B cell (primary cell): Measurements from ENCODE around the gene AUTS2. TPM values are rescaled to one million over a fixed set of nuclear protein-coding genes. Genes with fewer than 3 reads are reported as not detected.

ENCODE experiments used
- ATAC-seq: fragments of 200-7000 bp; cut with Tn5 transposase; one replicate; pipeline ENCODE4 v1.10.0; 2021; ENCODE audit warnings: low read depth, mild to moderate bottlenecking, moderate number of reproducible peaks, moderate library complexity
- CTCF ChIA-PET: fragments of 350-600 bp; sonication (Branson Sonifier 250); formaldehyde crosslinking; loops from one replicate; lab custom pipeline; 2021; ENCODE audit warnings: antibody characterized with exemption, inconsistent platforms; lab: Charles Lee
- POLR2A ChIA-PET: fragments of 350-600 bp; sonication (Branson Sonifier 250); formaldehyde crosslinking; loops from one replicate; lab custom pipeline; 2021; ENCODE audit warnings: antibody characterized with exemption; lab: Charles Lee
- DNase-seq: peaks from one replicate; pipeline ENCODE4 v3.0.0; 2013
- H2AFZ ChIP-seq: 2 replicates; pipeline ENCODE4 v1.6.1; 2012; ENCODE audit warnings: mild to moderate bottlenecking, low read depth, low read length; ENCODE audit not compliant: insufficient read depth, poor library complexity, severe bottlenecking
- H3K27ac ChIP-seq, 2 donors: 1 replicate in 1 of 2; 2 replicates in 1 of 2; pipeline ENCODE4 v1.5.1; 2012 to 2013; ENCODE audit warnings: low read length in 2 of 2, mild to moderate bottlenecking in 2 of 2, moderate library complexity in 1 of 2
- H3K27me3 ChIP-seq, 4 experiments: fragments of 200-600 bp in 1 of 4; sonication (generic) in 1 of 4; replicated peaks in 1 of 4; 1 replicate in 2 of 4; 2 replicates in 2 of 4; pipeline versions ENCODE4 v1.6.1 to v1.7.0; 2013 to 2016; ENCODE audit warnings: low read length in 3 of 4, mild to moderate bottlenecking in 2 of 4, mixed read lengths in 1 of 4, moderate library complexity in 1 of 4; ENCODE audit not compliant: insufficient read depth in 4 of 4, control insufficient read depth in 3 of 4; ENCODE audit errors: control extremely low read depth in 1 of 4
- H3K36me3 ChIP-seq, 2 experiments: replicated peaks in 1 of 2; 1 replicate in 1 of 2; 2 replicates in 1 of 2; pipeline versions ENCODE4 v1.6.1 to v1.7.1; 2013; ENCODE audit warnings: low read length in 1 of 2; ENCODE audit not compliant: insufficient read depth in 2 of 2, control insufficient read depth in 1 of 2; ENCODE audit errors: control extremely low read depth in 1 of 2, extremely low read depth in 1 of 2
- H3K4me1 ChIP-seq, 2 donors: fragments of 200-600 bp in 1 of 2; sonication (generic) in 1 of 2; 1 replicate in 1 of 2; 2 replicates in 1 of 2; pipeline versions ENCODE4 v1.5.1 to v1.6.1; 2013 to 2017; ENCODE audit warnings: low read length in 2 of 2; ENCODE audit not compliant: control insufficient read depth in 2 of 2, insufficient read depth in 2 of 2
- H3K4me2 ChIP-seq: replicated peaks from 2 replicates; pipeline ENCODE3; 2012; ENCODE audit warnings: mild to moderate bottlenecking, low read depth, low read length; ENCODE audit not compliant: poor library complexity, severe bottlenecking
- H3K4me3 ChIP-seq, 5 experiments: fragments of 200-600 bp in 1 of 5; sonication (generic) in 1 of 5; 1 replicate in 3 of 5; 2 replicates in 2 of 5; pipeline versions ENCODE4 v1.5.1 to v1.7.0; 2011 to 2016; ENCODE audit warnings: low read length in 4 of 5, mild to moderate bottlenecking in 4 of 5, low read depth in 2 of 5, control low read depth in 1 of 5, moderate library complexity in 1 of 5; ENCODE audit not compliant: insufficient read depth in 1 of 5; ENCODE audit errors: control extremely low read depth in 1 of 5, extremely low read depth in 1 of 5
- H3K79me2 ChIP-seq: fragments of 200-600 bp; sonication (generic); one replicate; pipeline ENCODE4 v1.6.0; 2016; ENCODE audit warnings: low read length; ENCODE audit not compliant: control insufficient read depth, insufficient read depth
- H3K9ac ChIP-seq: fragments of 200-600 bp; sonication (generic); 2 replicates; pipeline ENCODE4 v1.6.1; 2017; ENCODE audit warnings: mild to moderate bottlenecking, low read length, moderate library complexity
- H3K9me3 ChIP-seq, 3 donors: one replicate each; pipeline versions ENCODE4 v1.6.1 to v1.7.1; 2013; ENCODE audit warnings: low read length in 2 of 3; ENCODE audit not compliant: control insufficient read depth in 2 of 3, insufficient read depth in 1 of 3; ENCODE audit errors: control extremely low read depth in 1 of 3
- H4K20me1 ChIP-seq: 2 replicates; pipeline ENCODE4 v1.6.0; 2012; ENCODE audit warnings: mild to moderate bottlenecking, low read length; ENCODE audit not compliant: insufficient read depth, control insufficient read depth, poor library complexity, severe bottlenecking
- H3K27ac Mint-ChIP-seq: one replicate; pipeline ENCODE4 v1.8.0; 2021; ENCODE audit warnings: mixed read lengths
- H3K27me3 Mint-ChIP-seq: one replicate; pipeline ENCODE4 v1.8.0; 2021; ENCODE audit warnings: mixed read lengths
- H3K4me1 Mint-ChIP-seq: one replicate; pipeline ENCODE4 v1.8.0; 2021; ENCODE audit warnings: mixed read lengths
- H3K4me3 Mint-ChIP-seq: one replicate; pipeline ENCODE4 v1.8.0; 2021; ENCODE audit warnings: mixed read lengths
- H3K9me3 Mint-ChIP-seq: one replicate; pipeline ENCODE4 v1.8.0; 2022; ENCODE audit warnings: mixed read lengths; ENCODE audit not compliant: insufficient read depth
- CTCF ChIP-seq: fragments of 200-600 bp; IDR thresholded peaks from one replicate; pipeline ENCODE4 v1.8.0; 2022; ENCODE audit warnings: antibody characterized with exemption, mild to moderate bottlenecking
- EZH2 ChIP-seq: IDR thresholded peaks from 2 replicates; pipeline ENCODE4 v1.6.1; 2012; ENCODE audit warnings: borderline replicate concordance, low read depth, mild to moderate bottlenecking, moderate library complexity, low read length; ENCODE audit not compliant: insufficient read depth, poor library complexity, severe bottlenecking
- WGBS: methylation state at CpG from one replicate; pipeline ENCODE4 v1.1.5; 2013; ENCODE audit warnings: missing lambda C conversion rate; ENCODE audit not compliant: insufficient coverage; 5-methylcytosine and 5-hydroxymethylcytosine counted together
- intact Hi-C: fragments of 100-400 bp; cut with micrococcal nuclease; formaldehyde crosslinking; loops from one replicate; pipeline ENCODE4 v1.10.0; 2022
- polyA plus RNA-seq: library from polyadenylated mRNA; depleted of rRNA; stranded (reverse); fragments of >200 nt; gene quantifications from 2 replicates; pipeline ENCODE4 v1.2.3, GENCODE V29; 2012
- total RNA-seq, 2 donors: library from RNA; stranded (reverse); fragments of 120-200 nt in 1 of 2; gene quantifications; 1 replicate in 1 of 2; 2 replicates in 1 of 2; pipeline versions ENCODE4 v1.2.3 to v1.2.4, GENCODE V29; 2013 to 2022

The AUTS2 gene
- total and polyA plus RNA-seq, 2 donors (not counting 1 experiment from before 2014, with no cell fraction given), result 22.3 to 35.0 TPM

- DNase-seq (no peak), ATAC-seq (no peak)
- ChIA-PET POLR2A (no interaction called here), CTCF (no interaction called here)
- H3K9me3 ChIP-seq, result no peaks in the 10 kb centered on the region
- H3K9ac ChIP-seq, result no peak overlapping the region
- no peaks in the 10 kb centered on the region for H4K20me1 ChIP-seq
- H3K79me2 ChIP-seq, result no peaks in the 10 kb centered on the region
- Mint-ChIP-seq H3K27ac (no peak overlapping the region), H3K4me1 (peaks cover 2% of the 10 kb centered on the region), H3K4me3 (no peak overlapping the region), H3K9me3 (no peaks in the 10 kb centered on the region), H3K27me3 (no peaks in the 10 kb centered on the region)
- H3K4me3 ChIP-seq, result no peak overlapping the region
- H2AFZ ChIP-seq, result no peak overlapping the region
- no peaks in the 10 kb centered on the region for H3K4me1 ChIP-seq
- WGBS, result 92% methylated on average over 3 of the region's 5 CpGs
- no peaks in the 10 kb centered on the region for H3K27me3 ChIP-seq
- H3K36me3 ChIP-seq, result peaks cover 0 to 2% of the 10 kb centered on the region in 2 experiments
- intact Hi-C loops, result no loop called here
- no peak overlapping the region for H3K27ac ChIP-seq
- TF ChIP-seq EZH2, result no peak
- TF ChIP-seq CTCF, result no peak
- H3K4me2 ChIP-seq, result no peak overlapping the region
These were observed 976.1 kb downstream of the AUTS2 start for GRCh38 chr7:70574314-70574834.

GRCh38 chr7:70574970-70575799, 976.9 kb downstream of the AUTS2 start:
- WGBS, result 98% methylated on average over 6 of the region's 11 CpGs
- intact Hi-C loops, result no loop called here
- no peak overlapping the region for H3K4me2 ChIP-seq
- POLR2A ChIA-PET, result no interaction called here
- H3K27ac ChIP-seq, result no peak overlapping the region
- no peak overlapping the region for H3K4me3 ChIP-seq
- H3K9ac ChIP-seq, result no peak overlapping the region
- ATAC-seq (no peak), DNase-seq (no peak)
- H3K9me3 ChIP-seq, result no peaks in the 10 kb centered on the region
- TF ChIP-seq EZH2 (no peak), CTCF (no peak)
- Mint-ChIP-seq H3K27me3 (no peaks in the 10 kb centered on the region), H3K4me3 (no peak overlapping the region), H3K9me3 (no peaks in the 10 kb centered on the region), H3K27ac (no peak overlapping the region), H3K4me1 (no peaks in the 10 kb centered on the region)
- CTCF ChIA-PET, result no interaction called here
- H2AFZ ChIP-seq, result no peak overlapping the region
- H3K36me3 ChIP-seq, result peaks cover 0 to 2% of the 10 kb centered on the region in 2 experiments
- H3K27me3 ChIP-seq, result no peaks in the 10 kb centered on the region
- no peaks in the 10 kb centered on the region for H3K79me2 ChIP-seq
- H3K4me1 ChIP-seq, result no peaks in the 10 kb centered on the region
- H4K20me1 ChIP-seq, result no peaks in the 10 kb centered on the region
